Trophoblast cell (in vitro differentiated cells and primary cell): ENCODE measurements around the gene ERP44.

ENCODE experiments used
- DNase-seq, 2 donors: peaks; one replicate each; pipeline ENCODE4 v3.0.0-alpha.2; 2016
- H2AFZ ChIP-seq: 2 replicates; pipeline ENCODE4 v1.6.1; 2013; ENCODE audit warnings: low read length, moderate library complexity, mild to moderate bottlenecking; ENCODE audit not compliant: insufficient read depth, poor library complexity
- H2AK5ac ChIP-seq: 2 replicates; pipeline ENCODE4 v1.6.1; 2013; ENCODE audit warnings: mild to moderate bottlenecking, low read length
- H2BK120ac ChIP-seq: 2 replicates; pipeline ENCODE4 v1.6.1; 2013; ENCODE audit warnings: low read length, mild to moderate bottlenecking, moderate library complexity; ENCODE audit not compliant: insufficient read depth, poor library complexity
- H2BK12ac ChIP-seq: 2 replicates; pipeline ENCODE4 v1.6.1; 2013; ENCODE audit warnings: mild to moderate bottlenecking, low read length, moderate library complexity
- H2BK5ac ChIP-seq: 2 replicates; pipeline ENCODE4 v1.6.1; 2013; ENCODE audit warnings: low read length, low read depth, moderate library complexity, mild to moderate bottlenecking; ENCODE audit not compliant: poor library complexity
- H3K14ac ChIP-seq: 2 replicates; pipeline ENCODE4 v1.6.1; 2013; ENCODE audit warnings: mild to moderate bottlenecking, low read length
- H3K18ac ChIP-seq: 2 replicates; pipeline ENCODE4 v1.6.1; 2013; ENCODE audit warnings: mild to moderate bottlenecking, low read length
- H3K23ac ChIP-seq: 2 replicates; pipeline ENCODE4 v1.6.1; 2013; ENCODE audit warnings: low read length
- H3K27ac ChIP-seq: 2 replicates; pipeline ENCODE4 v1.5.1; 2013; ENCODE audit warnings: low read depth, mild to moderate bottlenecking, inconsistent platforms, low read length, moderate library complexity
- H3K27me3 ChIP-seq: 2 replicates; pipeline ENCODE4 v1.6.1; 2013; ENCODE audit warnings: inconsistent platforms, mild to moderate bottlenecking, low read length, moderate library complexity; ENCODE audit not compliant: insufficient read depth
- H3K36me3 ChIP-seq, 2 experiments: 1 replicate in 1 of 2; 2 replicates in 1 of 2; pipeline ENCODE4 v1.6.1; 2013; ENCODE audit warnings: low read length in 2 of 2, mild to moderate bottlenecking in 2 of 2, moderate library complexity in 1 of 2; ENCODE audit not compliant: insufficient read depth in 2 of 2, control insufficient read depth in 1 of 2
- H3K4ac ChIP-seq: 2 replicates; pipeline ENCODE4 v1.6.1; 2013; ENCODE audit warnings: low read depth, mild to moderate bottlenecking, low read length, moderate library complexity
- H3K4me1 ChIP-seq, 2 experiments: 1 replicate in 1 of 2; 2 replicates in 1 of 2; pipeline ENCODE4 v1.6.1; 2013; ENCODE audit warnings: low read length in 2 of 2, mild to moderate bottlenecking in 2 of 2, moderate library complexity in 1 of 2; ENCODE audit not compliant: insufficient read depth in 2 of 2, control insufficient read depth in 1 of 2
- H3K4me2 ChIP-seq: 2 replicates; pipeline ENCODE4 v1.6.1; 2013; ENCODE audit warnings: inconsistent platforms, mild to moderate bottlenecking, low read length, moderate library complexity
- H3K4me3 ChIP-seq: 2 replicates; pipeline ENCODE4 v1.5.1; 2013; ENCODE audit warnings: mild to moderate bottlenecking, low read depth, low read length, inconsistent platforms
- H3K79me1 ChIP-seq: one replicate; pipeline ENCODE4 v1.6.1; 2013; ENCODE audit warnings: low read length
- H3K79me2 ChIP-seq: 2 replicates; pipeline ENCODE4 v1.6.1; 2013; ENCODE audit warnings: low read length, mild to moderate bottlenecking; ENCODE audit not compliant: control insufficient read depth, insufficient read depth, poor library complexity
- H3K9ac ChIP-seq: 2 replicates; pipeline ENCODE4 v1.6.1; 2013; ENCODE audit warnings: mild to moderate bottlenecking, low read length
- H3K9me3 ChIP-seq: 2 replicates; pipeline ENCODE4 v1.6.1; 2013; ENCODE audit warnings: low read depth, mild to moderate bottlenecking, control low read depth, inconsistent platforms, low read length; ENCODE audit not compliant: insufficient read depth
- H4K12ac ChIP-seq: 2 replicates; pipeline ENCODE4 v1.6.1; 2013; ENCODE audit warnings: low read depth, mild to moderate bottlenecking, low read length, moderate library complexity
- H4K8ac ChIP-seq: 2 replicates; pipeline ENCODE4 v1.6.1; 2013; ENCODE audit warnings: low read depth, mild to moderate bottlenecking, low read length, moderate library complexity
- H4K91ac ChIP-seq: one replicate; pipeline ENCODE4 v1.6.1; 2013; ENCODE audit warnings: low read depth, mild to moderate bottlenecking, low read length, moderate library complexity
- WGBS: extraction: QIAGEN DNeasy Blood & Tissue Kit; methylation state at CpG from one replicate; pipeline ENCODE4 v1.1.7; 2013; ENCODE audit warnings: missing lambda C conversion rate; ENCODE audit not compliant: insufficient read length, insufficient coverage; ENCODE audit errors: extremely low coverage; 5-methylcytosine and 5-hydroxymethylcytosine counted together

The ERP44 gene

DNA sequence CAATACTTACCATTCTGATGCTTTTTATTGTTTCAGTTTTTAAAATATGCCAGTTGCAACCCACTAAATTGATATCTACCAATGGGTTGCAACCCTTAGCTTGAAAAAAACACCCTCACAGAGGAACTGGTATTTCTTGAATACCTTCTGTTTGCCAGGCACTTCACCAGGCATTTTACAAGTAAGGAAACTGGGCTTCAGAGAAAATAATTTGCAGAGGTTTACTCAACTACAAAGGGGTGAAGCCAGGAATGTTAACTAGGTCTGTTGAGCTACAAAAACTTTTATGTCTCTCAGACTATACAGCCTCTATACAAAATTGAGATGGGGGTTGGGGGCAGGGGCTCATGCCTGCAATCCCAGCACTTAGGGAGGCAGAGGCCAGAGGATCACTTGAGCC is 127.4 kb downstream of the ERP44 start:
- Histone ChIP-seq H3K9me3 (no peaks in the 10 kb centered on the region), H2BK5ac (no peak overlapping the region), H3K36me3 (no peaks in the 10 kb centered on the region), H2BK12ac (no peak overlapping the region), H3K4ac (no peak overlapping the region), H4K12ac (no peak overlapping the region), H4K91ac (no peak overlapping the region), H2BK120ac (no peak overlapping the region), H3K4me3 (no peak overlapping the region), H3K23ac (no peak overlapping the region), H3K9ac (no peak overlapping the region), H3K27me3 (no peaks in the 10 kb centered on the region), H3K79me1 (no peaks in the 10 kb centered on the region), H3K79me2 (no peaks in the 10 kb centered on the region), H3K27ac (no peak overlapping the region), H3K4me1 (peaks cover 0 to 5% of the 10 kb centered on the region in 2 experiments), H2AK5ac (no peak overlapping the region), H3K14ac (no peak overlapping the region), H3K4me2 (no peak overlapping the region), H3K18ac (no peak overlapping the region), H2AFZ (no peak overlapping the region), H4K8ac (no peak overlapping the region)
- DNase-seq = no peak

DNA sequence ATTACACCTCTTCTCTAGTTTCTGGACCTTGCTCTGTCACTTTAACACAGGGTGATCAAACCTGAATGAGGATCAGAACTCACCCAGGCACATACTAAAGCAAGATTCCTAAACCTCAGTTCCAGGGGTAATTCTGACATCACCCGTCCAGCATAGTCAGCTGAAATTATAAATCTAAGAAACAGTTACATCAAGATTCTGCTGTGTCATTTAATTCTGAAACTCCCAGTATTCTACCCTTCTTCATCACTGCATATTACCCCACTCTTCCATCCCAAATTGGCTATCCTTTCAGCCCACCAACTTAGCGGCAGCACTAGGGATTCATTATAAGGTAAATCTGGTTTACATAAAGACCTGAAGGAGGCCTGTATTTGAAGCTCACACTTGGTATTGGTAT is 128.3 kb downstream of the ERP44 start:
- no peak overlapping the region for H3K27ac ChIP-seq
- H4K91ac ChIP-seq = no peak overlapping the region
- no peak overlapping the region for H2BK5ac ChIP-seq
- no peak overlapping the region for H4K8ac ChIP-seq
- H2AK5ac ChIP-seq = no peak overlapping the region
- no peak overlapping the region for H3K4me2 ChIP-seq
- no peak overlapping the region for H3K4ac ChIP-seq
- no peak overlapping the region for H3K18ac ChIP-seq
- no peak overlapping the region for H3K9ac ChIP-seq
- H2AFZ ChIP-seq = no peak overlapping the region
- no peak overlapping the region for H4K12ac ChIP-seq
- H3K9me3 ChIP-seq = no peaks in the 10 kb centered on the region
- DNase-seq = no peak
- H3K4me3 ChIP-seq = no peak overlapping the region
- H3K79me1 ChIP-seq = no peaks in the 10 kb centered on the region
- H3K23ac ChIP-seq = no peak overlapping the region
- H2BK120ac ChIP-seq = no peak overlapping the region
- H3K4me1 ChIP-seq = peaks cover 0 to 8% of the 10 kb centered on the region in 2 experiments
- H2BK12ac ChIP-seq = no peak overlapping the region
- H3K79me2 ChIP-seq = no peaks in the 10 kb centered on the region
- no peaks in the 10 kb centered on the region for H3K36me3 ChIP-seq
- no peaks in the 10 kb centered on the region for H3K27me3 ChIP-seq
- no peak overlapping the region for H3K14ac ChIP-seq
- WGBS = no CpG with 5 or more reads among the region's 2 CpGs

DNA sequence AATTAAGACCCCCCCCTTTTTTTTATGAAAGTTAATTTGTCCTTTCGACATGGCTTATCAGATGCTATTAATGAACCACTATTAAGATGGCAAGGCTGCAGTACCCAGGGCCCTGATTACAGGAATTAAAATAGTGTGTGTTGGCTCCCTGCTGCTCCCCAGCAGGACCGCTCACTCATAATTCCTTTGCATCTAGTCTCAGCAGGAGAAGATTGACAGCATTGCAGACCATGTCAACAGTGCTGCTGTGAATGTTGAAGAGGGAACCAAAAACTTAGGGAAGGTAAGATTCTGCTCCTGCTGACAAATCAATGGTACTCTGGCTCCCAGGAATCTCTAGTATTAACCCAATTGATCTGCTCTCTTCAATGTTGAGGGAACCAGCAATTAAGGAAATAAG is 131.3 kb downstream of the ERP44 start:
- Histone ChIP-seq H3K79me2 (no peaks in the 10 kb centered on the region), H2AK5ac (no peak overlapping the region), H4K91ac (no peak overlapping the region), H3K4me3 (no peak overlapping the region), H2AFZ (no peak overlapping the region), H3K4me1 (peaks cover 0 to 8% of the 10 kb centered on the region in 2 experiments), H3K79me1 (no peaks in the 10 kb centered on the region), H2BK5ac (no peak overlapping the region), H2BK120ac (no peak overlapping the region), H3K4ac (no peak overlapping the region), H3K36me3 (no peaks in the 10 kb centered on the region), H3K27ac (no peak overlapping the region), H3K9ac (no peak overlapping the region), H3K14ac (no peak overlapping the region), H4K8ac (no peak overlapping the region), H3K9me3 (no peaks in the 10 kb centered on the region), H4K12ac (no peak overlapping the region), H3K23ac (no peak overlapping the region), H3K18ac (no peak overlapping the region), H2BK12ac (no peak overlapping the region), H3K27me3 (no peaks in the 10 kb centered on the region), H3K4me2 (no peak overlapping the region)
- DNase-seq = no peak
- no CpG with 5 or more reads among the region's 2 CpGs for WGBS

DNA sequence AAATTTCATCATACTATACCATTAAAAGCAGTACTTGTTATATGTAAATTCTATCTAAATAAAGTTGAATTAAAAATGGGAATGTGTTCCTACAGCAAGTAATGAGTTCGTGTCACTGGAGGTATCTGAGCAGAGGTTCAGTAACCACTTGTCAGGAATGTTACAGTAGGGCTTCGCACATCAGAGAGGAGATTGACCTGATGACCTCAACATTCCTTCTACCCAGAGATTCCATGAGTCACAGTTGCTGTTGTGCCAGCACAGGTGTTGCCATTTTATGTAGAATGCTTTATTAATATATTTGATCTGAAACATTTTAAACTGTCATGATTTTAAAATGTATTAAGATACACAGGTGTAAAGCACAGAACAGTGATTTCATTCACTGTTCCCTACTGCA is 132.1 kb downstream of the ERP44 start:
- Histone ChIP-seq H3K4me2 (no peak overlapping the region), H2BK120ac (no peak overlapping the region), H3K9me3 (no peaks in the 10 kb centered on the region), H3K23ac (no peak overlapping the region), H2AK5ac (no peak overlapping the region), H2BK12ac (no peak overlapping the region), H3K27ac (no peak overlapping the region), H2BK5ac (no peak overlapping the region), H3K36me3 (no peaks in the 10 kb centered on the region), H3K18ac (no peak overlapping the region), H4K8ac (no peak overlapping the region), H3K4me1 (peaks cover 0 to 7% of the 10 kb centered on the region in 2 experiments), H3K9ac (no peak overlapping the region), H3K27me3 (no peaks in the 10 kb centered on the region), H3K4me3 (no peak overlapping the region), H2AFZ (no peak overlapping the region), H3K14ac (no peak overlapping the region), H3K79me2 (no peaks in the 10 kb centered on the region), H3K4ac (no peak overlapping the region), H4K91ac (no peak overlapping the region), H4K12ac (no peak overlapping the region), H3K79me1 (no peaks in the 10 kb centered on the region)
- no CpG with 5 or more reads among the region's 2 CpGs for WGBS
- DNase-seq = peak; percentile 46 to 82
